Naive thymus-derived CD8-positive, alpha-beta T cell (primary cell): ENCODE measurements around the gene RELL1. TPM values are rescaled to one million over a fixed set of nuclear protein-coding genes. Genes with fewer than 3 reads are reported as not detected.

ENCODE experiments used
- ATAC-seq, 2 donors: fragments of 150-1000 bp; cut with Tn5 transposase in 1 of 2; sonication (Bioruptor Pico), chemical (Tn5 transposase) in 1 of 2; 1 replicate in 1 of 2; 2 replicates in 1 of 2; pipeline ENCODE4 v1.10.0; 2021; ENCODE audit warnings: mild to moderate bottlenecking in 2 of 2, moderate library complexity in 2 of 2
- POLR2A ChIA-PET: fragments of 350-600 bp; sonication (Branson Sonifier 250); formaldehyde crosslinking; loops from one replicate; lab custom pipeline; 2021; ENCODE audit warnings: antibody characterized with exemption; lab: Charles Lee
- DNase-seq, 10 donors: peaks; one replicate each; pipeline versions ENCODE4 v3.0.0 to v3.0.0-alpha.2; 2020 to 2022
- H3K27ac Mint-ChIP-seq, 10 donors: one replicate each; pipeline ENCODE4 v1.8.0; 2020 to 2022; ENCODE audit warnings: mild to moderate bottlenecking in 10 of 10, mixed read lengths in 10 of 10, moderate library complexity in 4 of 10, inconsistent platforms in 1 of 10
- H3K27me3 Mint-ChIP-seq, 5 donors: one replicate each; pipeline ENCODE4 v1.8.0; 2021 to 2022; ENCODE audit warnings: mixed read lengths in 5 of 5
- H3K36me3 Mint-ChIP-seq, 3 donors: one replicate each; pipeline ENCODE4 v1.8.0; 2020 to 2022; ENCODE audit warnings: mixed read lengths in 3 of 3, mild to moderate bottlenecking in 2 of 3, inconsistent platforms in 1 of 3
- H3K4me1 Mint-ChIP-seq, 4 donors: one replicate each; pipeline ENCODE4 v1.8.0; 2021 to 2022; ENCODE audit warnings: mixed read lengths in 4 of 4
- H3K4me3 Mint-ChIP-seq, 10 donors: one replicate each; pipeline ENCODE4 v1.8.0; 2020 to 2022; ENCODE audit warnings: mild to moderate bottlenecking in 10 of 10, mixed read lengths in 10 of 10, moderate library complexity in 6 of 10, inconsistent platforms in 1 of 10
- H3K9me3 Mint-ChIP-seq, 9 donors: one replicate each; pipeline ENCODE4 v1.8.0; 2020 to 2022; ENCODE audit warnings: mixed read lengths in 9 of 9, mild to moderate bottlenecking in 3 of 9, inconsistent platforms in 1 of 9, moderate library complexity in 1 of 9
- polyA plus RNA-seq, 3 donors: library from polyadenylated mRNA; unstranded; fragments of 300-500 nt; fragmentation: Illumina TruSeq; gene quantifications; one replicate each; pipeline ENCODE4 v1.2.3, GENCODE V29; 2021
- total RNA-seq, 8 experiments: library from RNA in 2 of 8; stranded (reverse) in 2 of 8; gene quantifications; one replicate each; pipeline ENCODE4 v1.2.3 and lab custom pipeline; 2021 to 2026

The RELL1 gene
- total and polyA plus RNA-seq, 5 experiments from 2014 or later = 5.7 to 27.9 (median 6.6) TPM

- Mint-ChIP-seq H3K27me3 (no peaks in the 10 kb centered on the region), H3K4me1 (peaks cover 29 to 78% (median 64%) of the 10 kb centered on the region in 4 donors), H3K27ac (peak overlapping the region in 2 of 10 donors; percentile 48 to 57), H3K36me3 (peaks cover under 1 to 19% (median 11%) of the 10 kb centered on the region in 3 donors), H3K9me3 (peaks cover 0 to 13% (median 9%) of the 10 kb centered on the region in 9 donors), H3K4me3 (no peak overlapping the region)
- no peak for ATAC-seq
- no peak for DNase-seq
- POLR2A ChIA-PET = no interaction called here
Measured at GRCh38 chr4:37661772-37662171, 24.4 kb downstream of the RELL1 start.

GRCh38 chr4:37659696-37660095 is 26.5 kb downstream of the RELL1 start:
- Mint-ChIP-seq H3K27ac (peak overlapping the region in 2 of 10 donors; percentile 9 to 18), H3K36me3 (peaks cover 17 to 35% (median 20%) of the 10 kb centered on the region in 3 donors), H3K27me3 (no peaks in the 10 kb centered on the region), H3K9me3 (peaks cover 0 to 26% (median 17%) of the 10 kb centered on the region in 9 donors), H3K4me3 (no peak overlapping the region), H3K4me1 (peaks cover 18 to 57% (median 46%) of the 10 kb centered on the region in 4 donors)
- DNase-seq = no peak
- POLR2A ChIA-PET = no interaction called here
- no peak for ATAC-seq

- POLR2A ChIA-PET = no interaction called here
- ATAC-seq = no peak
- Mint-ChIP-seq H3K4me3 (no peak overlapping the region), H3K27me3 (no peaks in the 10 kb centered on the region), H3K9me3 (peaks cover 0 to 26% (median 20%) of the 10 kb centered on the region in 9 donors), H3K27ac (no peak overlapping the region), H3K36me3 (peaks cover 17 to 40% (median 21%) of the 10 kb centered on the region in 3 donors), H3K4me1 (peaks cover 20 to 49% (median 36%) of the 10 kb centered on the region in 4 donors)
- no peak for DNase-seq
Measured at GRCh38 chr4:37656649-37657048, 29.5 kb downstream of the RELL1 start.

GRCh38 chr4:37653601-37654000 is 32.6 kb downstream of the RELL1 start:
- no peaks in the 10 kb centered on the region for H3K27me3 Mint-ChIP-seq
- peaks cover 0 to 26% (median 18%) of the 10 kb centered on the region in 9 donors for H3K9me3 Mint-ChIP-seq
- H3K36me3 Mint-ChIP-seq = peaks cover 17 to 38% (median 37%) of the 10 kb centered on the region in 3 donors
- POLR2A ChIA-PET = no interaction called here
- no peak overlapping the region for H3K4me3 Mint-ChIP-seq
- DNase-seq (no peak), ATAC-seq (no peak)
- H3K4me1 Mint-ChIP-seq = peaks cover 17 to 36% (median 27%) of the 10 kb centered on the region in 4 donors
- H3K27ac Mint-ChIP-seq = peak overlapping the region in 1 of 10 donors; percentile 10

- Mint-ChIP-seq H3K27me3 (no peaks in the 10 kb centered on the region), H3K4me1 (peaks cover 17 to 33% (median 25%) of the 10 kb centered on the region in 4 donors), H3K36me3 (peaks cover 17 to 45% (median 32%) of the 10 kb centered on the region in 3 donors), H3K27ac (no peak overlapping the region), H3K9me3 (peaks cover 0 to 23% (median 16%) of the 10 kb centered on the region in 9 donors), H3K4me3 (no peak overlapping the region)
- no peak for ATAC-seq
- DNase-seq = no peak
- POLR2A ChIA-PET = no interaction called here
Measured at GRCh38 chr4:37652747-37653527, 33.2 kb downstream of the RELL1 start.

GRCh38 chr4:37651781-37652377 is 34.3 kb downstream of the RELL1 start:
- ATAC-seq (no peak), DNase-seq (no peak)
- Mint-ChIP-seq H3K9me3 (peaks cover 0 to 17% (median 9%) of the 10 kb centered on the region in 9 donors), H3K27me3 (no peaks in the 10 kb centered on the region), H3K4me3 (no peak overlapping the region), H3K36me3 (peaks cover 17 to 49% (median 29%) of the 10 kb centered on the region in 3 donors), H3K4me1 (peaks cover 17 to 31% (median 22%) of the 10 kb centered on the region in 4 donors), H3K27ac (peak overlapping the region in 1 of 10 donors; percentile 46)
- POLR2A ChIA-PET = no interaction called here

GRCh38 chr4:37650481-37650880 is 35.7 kb downstream of the RELL1 start:
- DNase-seq (no peak), ATAC-seq (no peak)
- no peaks in the 10 kb centered on the region for H3K27me3 Mint-ChIP-seq
- H3K4me1 Mint-ChIP-seq = peaks cover 17 to 28% (median 22%) of the 10 kb centered on the region in 4 donors
- H3K27ac Mint-ChIP-seq = peak overlapping the region in 1 of 10 donors; percentile 50
- peaks cover 0 to 8% (median 2%) of the 10 kb centered on the region in 9 donors for H3K9me3 Mint-ChIP-seq
- H3K36me3 Mint-ChIP-seq = peaks cover 4 to 57% (median 27%) of the 10 kb centered on the region in 3 donors
- POLR2A ChIA-PET = no interaction called here
- H3K4me3 Mint-ChIP-seq = no peak overlapping the region

GRCh38 chr4:37649268-37649667 is 36.9 kb downstream of the RELL1 start:
- Mint-ChIP-seq H3K4me1 (peaks cover 17 to 27% (median 22%) of the 10 kb centered on the region in 4 donors), H3K36me3 (peaks cover 0 to 61% (median 28%) of the 10 kb centered on the region in 3 donors), H3K27me3 (no peaks in the 10 kb centered on the region), H3K27ac (peak overlapping the region in 2 of 10 donors; percentile 0 to 16), H3K9me3 (peaks cover 0 to 7% (median 0%) of the 10 kb centered on the region in 9 donors), H3K4me3 (no peak overlapping the region)
- no peak for DNase-seq
- POLR2A ChIA-PET = no interaction called here
- ATAC-seq = no peak

GRCh38 chr4:37648084-37648817 is 37.9 kb downstream of the RELL1 start:
- peaks cover 0 to 62% (median 25%) of the 10 kb centered on the region in 3 donors for H3K36me3 Mint-ChIP-seq

GRCh38 chr4:37646247-37646646 is 39.9 kb downstream of the RELL1 start:
- peak overlapping the region in 2 of 10 donors; percentile 31 to 63 for H3K27ac Mint-ChIP-seq
- ATAC-seq = no peak

More at GRCh38 chr4:37648084-37648817, 37.9 kb downstream of the RELL1 start:
- no peaks in the 10 kb centered on the region for H3K27me3 Mint-ChIP-seq
- H3K4me1 Mint-ChIP-seq = peaks cover 15 to 27% (median 18%) of the 10 kb centered on the region in 4 donors
- ATAC-seq (no peak), DNase-seq (no peak)
- no peak overlapping the region for H3K4me3 Mint-ChIP-seq
- H3K9me3 Mint-ChIP-seq = no peaks in the 10 kb centered on the region
- no peak overlapping the region for H3K27ac Mint-ChIP-seq
- POLR2A ChIA-PET = no interaction called here

GRCh38 chr4:37645736-37646135 is 40.4 kb downstream of the RELL1 start:
- POLR2A ChIA-PET = no interaction called here
- peak overlapping the region in 2 of 10 donors; percentile 31 to 63 for H3K27ac Mint-ChIP-seq
- H3K36me3 Mint-ChIP-seq = peaks cover 0 to 69% (median 25%) of the 10 kb centered on the region in 3 donors
- DNase-seq = no peak
- no peak overlapping the region for H3K4me3 Mint-ChIP-seq
- no peak for ATAC-seq
- H3K9me3 Mint-ChIP-seq = no peaks in the 10 kb centered on the region
- H3K27me3 Mint-ChIP-seq = no peaks in the 10 kb centered on the region
- peaks cover 6 to 13% (median 10%) of the 10 kb centered on the region in 4 donors for H3K4me1 Mint-ChIP-seq

More at GRCh38 chr4:37646247-37646646, 39.9 kb downstream of the RELL1 start:
- no peaks in the 10 kb centered on the region for H3K27me3 Mint-ChIP-seq
- no peak for DNase-seq
- H3K4me1 Mint-ChIP-seq = peaks cover 6 to 15% (median 11%) of the 10 kb centered on the region in 4 donors
- no peaks in the 10 kb centered on the region for H3K9me3 Mint-ChIP-seq
- H3K36me3 Mint-ChIP-seq = peaks cover 0 to 71% (median 25%) of the 10 kb centered on the region in 3 donors
- POLR2A ChIA-PET = no interaction called here
- H3K4me3 Mint-ChIP-seq = no peak overlapping the region

- ATAC-seq (no peak), DNase-seq (no peak)
- Mint-ChIP-seq H3K9me3 (no peaks in the 10 kb centered on the region), H3K4me3 (peak overlapping the region in 1 of 10 donors; percentile 11), H3K4me1 (peaks cover 2 to 9% (median 3%) of the 10 kb centered on the region in 4 donors), H3K36me3 (peaks cover 0 to 65% (median 25%) of the 10 kb centered on the region in 3 donors), H3K27ac (no peak overlapping the region), H3K27me3 (no peaks in the 10 kb centered on the region)
- POLR2A ChIA-PET = no interaction called here
Measured at GRCh38 chr4:37644962-37645361, 41.2 kb downstream of the RELL1 start.
